ENCODE data around the gene ELMOD3. TPM values are rescaled to one million over a fixed set of nuclear protein-coding genes. Genes with fewer than 3 reads are reported as not detected.
"Not testable (repeated sequence)": the region's sequence is repeated elsewhere in the genome, so short reads cannot be mapped to it uniquely, and the experiment has no call there.

The ELMOD3 gene
- total RNA-seq, 4 donors from 2014 or later = 13.3 to 37.8 (median 32.8) TPM

- Histone ChIP-seq H3K27me3 (no peaks in the 10 kb centered on the region), H3K36me3 (no peaks in the 10 kb centered on the region), H3K27ac (peak overlapping the region; percentile 80 to 84 (median 81)), H3K4me1 (peaks cover 4 to 58% (median 40%) of the 10 kb centered on the region in 4 donors), H3K9me3 (no peaks in the 10 kb centered on the region), H3K4me3 (peak overlapping the region in 1 of 4 donors; percentile 41)
- in situ Hi-C loops (cut with MboI; ENCODE audit: low pct_ligation_motif_present in 1 of 4, low pct_unique_long_range_greater_than_20kb in 1 of 4, low sequenced_read_pairs in 3 of 4) = no loop called here
- TF ChIP-seq EP300 (IDR thresholded peaks at IDR 0.05; ENCODE audit: low read depth) (no peak), CTCF (IDR thresholded peaks at IDR 0.05) (no peak), POLR2A (IDR thresholded peaks at IDR 0.05) (no peak), POLR2AphosphoS5 (IDR thresholded peaks at IDR 0.05) (no peak)
- intact Hi-C loops (cut with DNase I; ENCODE audit: low total_unique reads) = no loop called here
- no peak for DNase-seq
- 73 to 74% methylated on average over 10 to 12 of the region's 13 CpGs for WGBS, 2 donors (ENCODE audit: low coverage in 1 of 2)
These were observed 56.2 kb downstream of the ELMOD3 start for GRCh38 chr2:85410584-85411404.

- intact Hi-C loops (cut with DNase I; ENCODE audit: low total_unique reads) (no loop called here), in situ Hi-C loops (cut with MboI; ENCODE audit: low pct_ligation_motif_present in 1 of 4, low pct_unique_long_range_greater_than_20kb in 1 of 4, low sequenced_read_pairs in 3 of 4) (no loop called here)
- no peak overlapping the region for H3K4me3 ChIP-seq
- DNase-seq = no peak
- TF ChIP-seq POLR2AphosphoS5 (IDR thresholded peaks at IDR 0.05) (no peak), CTCF (IDR thresholded peaks at IDR 0.05) (no peak), POLR2A (IDR thresholded peaks at IDR 0.05) (no peak), EP300 (IDR thresholded peaks at IDR 0.05; ENCODE audit: low read depth) (no peak)
- peak overlapping the region; percentile 80 to 84 (median 81) for H3K27ac ChIP-seq
- H3K4me1 ChIP-seq = peaks cover 4 to 56% (median 40%) of the 10 kb centered on the region in 4 donors
- H3K36me3 ChIP-seq = no peaks in the 10 kb centered on the region
- WGBS, 2 donors (ENCODE audit: low coverage in 1 of 2) = 98 to 100% methylated on average over 1 to 5 of the region's 5 CpGs
- H3K9me3 ChIP-seq = no peaks in the 10 kb centered on the region
- H3K27me3 ChIP-seq = no peaks in the 10 kb centered on the region
These were observed 56.8 kb downstream of the ELMOD3 start for GRCh38 chr2:85411405-85411748.

- no peaks in the 10 kb centered on the region for H3K27me3 ChIP-seq
- H3K4me1 ChIP-seq = peaks cover 8 to 49% (median 38%) of the 10 kb centered on the region in 4 donors
- no peaks in the 10 kb centered on the region for H3K36me3 ChIP-seq
- 7 to 10% methylated on average over 8 to 37 of the region's 44 CpGs for WGBS, 2 donors (ENCODE audit: low coverage in 1 of 2)
- intact Hi-C loops (cut with DNase I; ENCODE audit: low total_unique reads) = no loop called here
- peak overlapping the region; percentile 23 to 53 (median 35) for H3K4me3 ChIP-seq
- in situ Hi-C loops (cut with MboI; ENCODE audit: low pct_ligation_motif_present in 1 of 4, low pct_unique_long_range_greater_than_20kb in 1 of 4, low sequenced_read_pairs in 3 of 4) = no loop called here
- H3K9me3 ChIP-seq = no peaks in the 10 kb centered on the region
- peak overlapping the region; percentile 48 to 74 (median 68) for H3K27ac ChIP-seq
- peak in 2 of 3 donors; percentile 53 to 62 for TF ChIP-seq POLR2AphosphoS5 (IDR thresholded peaks at IDR 0.05)
- TF ChIP-seq CTCF (IDR thresholded peaks at IDR 0.05) = peak in 2 of 5 experiments; percentile 26 to 31
- no peak for TF ChIP-seq EP300 (IDR thresholded peaks at IDR 0.05; ENCODE audit: low read depth)
- peak; percentile 55 for TF ChIP-seq POLR2A (IDR thresholded peaks at IDR 0.05)
- DNase-seq = peak; percentile 76
These were observed 59.2 kb downstream of the ELMOD3 start for GRCh38 chr2:85413592-85414420.

- H3K4me3 ChIP-seq; DNase-seq; H3K9me3 ChIP-seq; in situ Hi-C loops (cut with MboI; ENCODE audit: low pct_ligation_motif_present in 1 of 4, low pct_unique_long_range_greater_than_20kb in 1 of 4, low sequenced_read_pairs in 3 of 4); intact Hi-C loops (cut with DNase I; ENCODE audit: low total_unique reads); H3K36me3 ChIP-seq; H3K27me3 ChIP-seq: not testable (repeated sequence)
- WGBS, 2 donors (ENCODE audit: low coverage in 1 of 2) = 77 to 100% methylated on average over 1 to 5 of the region's 5 CpGs
- H3K4me1 ChIP-seq = peaks cover 13 to 48% (median 39%) of the 10 kb centered on the region in 4 donors
- peak overlapping the region in 3 of 4 donors; percentile 48 to 74 (median 69) for H3K27ac ChIP-seq
These were observed 59.8 kb downstream of the ELMOD3 start for GRCh38 chr2:85414421-85414759.
